ENCODE measurements around the gene GPR132.
"Not testable (repeated sequence)": the region's sequence is repeated elsewhere in the genome, so short reads cannot be mapped to it uniquely, and the experiment has no call there.

The GPR132 gene

DNA sequence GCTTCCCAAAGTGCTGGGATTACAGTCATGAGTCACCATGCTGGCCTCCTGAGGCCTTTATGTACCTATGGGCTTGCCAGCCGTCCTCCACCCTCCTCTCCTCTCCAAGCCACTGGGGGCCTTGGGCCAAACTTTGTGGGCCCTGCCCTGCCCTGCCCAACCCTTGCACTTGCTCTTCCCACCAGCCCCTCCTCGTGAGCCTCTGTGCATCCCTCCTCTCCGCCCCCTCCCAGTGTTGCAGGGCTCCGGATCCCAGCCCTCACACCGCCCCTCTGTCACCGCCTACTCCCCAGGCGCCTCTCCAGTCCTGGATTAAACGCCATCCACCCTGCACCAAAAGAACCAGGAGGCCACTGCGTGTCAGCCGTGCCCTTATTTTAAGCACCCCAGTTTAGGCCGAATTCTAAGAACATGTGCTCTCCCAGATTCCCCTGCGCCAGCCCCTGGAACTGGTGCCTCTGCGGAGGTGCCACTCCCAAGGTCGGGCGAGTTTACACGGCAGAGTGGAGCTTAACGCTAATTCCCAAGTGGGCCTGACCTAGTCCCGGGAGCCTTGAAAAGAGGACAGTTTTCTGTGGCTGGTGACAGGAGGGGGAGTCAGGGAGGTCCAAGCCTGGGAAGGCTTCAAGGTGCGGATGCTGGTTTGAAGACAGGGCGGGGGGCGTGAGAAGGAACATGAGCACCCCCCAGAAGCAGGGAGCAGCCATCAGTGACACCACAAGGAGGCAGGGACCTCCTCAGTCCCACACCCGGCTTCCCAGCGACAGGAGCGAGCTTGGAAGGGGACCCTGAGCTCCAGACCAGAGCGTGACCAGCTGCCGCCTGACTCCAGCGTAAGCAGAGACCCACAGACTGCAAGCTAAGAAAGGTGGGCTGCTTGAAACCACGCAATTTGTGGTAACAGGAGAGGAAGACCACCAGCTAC is 23.1 kb downstream of the GPR132 start:
- DNase-seq (ENCODE audit: low read depth in 2 of 2): no peak

DNA sequence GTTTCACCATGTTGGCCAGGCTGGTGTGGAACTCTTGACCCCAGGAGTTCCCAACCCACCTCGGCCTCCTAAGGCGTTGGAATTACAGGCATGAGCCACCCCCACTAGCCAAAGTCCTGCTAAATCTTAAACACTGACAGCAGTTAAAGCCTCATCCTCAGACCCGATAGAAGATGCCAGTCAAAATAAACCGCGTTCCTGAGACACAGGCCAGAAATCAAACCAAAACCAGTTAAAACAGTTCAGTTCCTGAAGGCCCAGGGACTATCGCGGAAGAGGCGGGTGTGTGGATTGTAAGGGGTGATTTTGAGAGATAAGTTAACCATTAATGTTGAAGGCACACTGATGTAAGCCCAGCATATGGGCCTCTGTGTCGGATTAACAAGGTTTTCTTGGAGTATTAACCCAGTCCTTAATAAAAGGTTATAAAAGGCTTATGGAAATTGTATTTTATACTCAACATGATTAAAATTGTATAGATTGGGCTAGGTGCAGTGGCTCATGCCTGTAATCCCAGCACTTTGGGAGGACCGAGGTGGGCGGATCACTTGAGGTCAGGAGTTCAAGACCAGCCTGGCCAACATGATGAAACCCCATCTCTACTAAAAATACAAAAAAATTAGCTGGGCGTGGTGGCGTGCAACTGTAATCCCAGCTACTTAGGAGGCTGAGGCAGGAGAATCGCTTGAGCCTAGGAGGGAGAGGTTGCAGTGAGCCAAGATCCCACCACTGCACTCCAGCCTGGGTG is 25.6 kb downstream of the GPR132 start:
- no peak for DNase-seq (ENCODE audit: low read depth in 2 of 2)

DNA sequence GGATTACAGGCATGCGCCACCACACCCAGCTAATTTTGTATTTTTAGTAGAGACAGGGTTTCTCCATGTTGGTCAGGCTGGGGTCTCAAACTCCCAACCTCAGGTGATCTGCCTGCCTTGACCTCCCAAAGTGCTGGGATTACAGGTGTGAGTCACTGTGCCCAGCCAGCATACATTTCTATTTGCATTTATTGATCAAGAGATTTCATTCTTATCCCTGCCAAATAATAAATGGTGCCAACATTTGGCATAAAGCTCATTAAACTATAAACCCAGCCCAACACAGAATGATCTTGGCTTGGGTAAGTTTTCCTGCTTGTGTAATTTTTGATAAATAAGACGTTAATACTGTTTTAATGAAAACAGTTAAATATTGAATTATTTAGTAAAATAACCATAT is 29.6 kb downstream of the GPR132 start:
- DNase-seq (ENCODE audit: low read depth in 2 of 2): not testable (repeated sequence)

- DNase-seq (ENCODE audit: low read depth in 2 of 2): no peak
Measured at GRCh38 chr14:105034315-105035039, 30.8 kb downstream of the GPR132 start.

- not testable (repeated sequence) for DNase-seq (ENCODE audit: low read depth in 2 of 2)
Measured at GRCh38 chr14:105033412-105033900, 31.8 kb downstream of the GPR132 start.

DNA sequence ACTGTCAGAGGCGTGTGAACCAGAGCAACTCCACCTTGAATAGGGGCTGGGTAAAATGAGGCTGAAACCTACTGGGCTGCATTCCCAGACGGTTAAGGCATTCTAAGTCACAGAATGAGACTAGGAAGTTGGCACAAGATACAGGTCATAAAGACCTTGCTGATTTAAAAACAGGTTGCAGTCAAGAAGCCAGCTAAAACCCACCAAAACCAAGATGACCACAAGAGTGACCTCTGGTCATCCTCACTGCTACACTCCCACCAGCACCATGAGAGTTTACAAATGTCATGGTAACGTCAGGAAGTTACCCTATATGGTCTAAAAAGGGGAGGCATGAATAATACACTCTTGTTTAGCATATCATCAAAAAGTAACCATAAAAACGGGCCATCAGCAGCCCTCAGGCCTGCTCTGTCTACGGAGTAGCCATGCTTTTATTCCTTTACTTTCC is 32.8 kb downstream of the GPR132 start:
- not testable (repeated sequence) for DNase-seq (ENCODE audit: low read depth in 2 of 2)

GRCh38 chr14:105030836-105031396 is 34.3 kb downstream of the GPR132 start:
- no peak for DNase-seq (ENCODE audit: low read depth in 2 of 2)

- no peak for DNase-seq (ENCODE audit: low read depth in 2 of 2)
Measured at GRCh38 chr14:105030194-105030593, 35.0 kb downstream of the GPR132 start.

- no peak for DNase-seq (ENCODE audit: low read depth in 2 of 2)
Measured at GRCh38 chr14:105029402-105029801, 35.8 kb downstream of the GPR132 start.

DNA sequence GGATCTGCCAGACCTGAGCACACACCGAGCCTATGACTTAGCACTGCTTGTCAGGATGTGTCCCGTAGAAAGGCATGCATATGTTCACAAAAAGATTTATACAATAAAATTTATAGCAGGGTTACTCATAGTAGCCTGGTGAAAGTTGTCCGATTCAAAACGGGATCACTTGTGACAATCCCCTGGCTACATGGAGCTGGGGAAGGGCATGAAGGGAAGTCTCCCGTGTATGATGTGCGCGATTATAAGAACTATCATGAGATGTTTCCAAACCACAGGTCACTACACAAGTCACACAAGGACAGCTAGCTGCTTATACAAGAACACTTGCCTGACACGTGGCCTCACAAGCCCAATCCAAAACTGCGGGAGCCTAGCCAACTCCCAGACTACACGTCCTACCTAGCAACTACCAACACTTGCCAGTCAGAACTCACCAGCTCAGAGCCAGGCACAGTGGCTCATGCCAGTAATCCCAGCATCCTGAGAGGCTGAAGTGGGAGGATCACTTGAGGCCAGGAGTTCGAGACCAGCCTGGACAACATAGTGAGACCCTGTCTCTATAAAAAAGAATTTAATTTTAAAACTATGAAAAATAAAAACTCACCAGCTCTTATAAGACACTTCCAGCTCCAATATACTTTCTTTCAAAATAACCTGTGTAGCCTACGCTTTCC is 36.8 kb downstream of the GPR132 start:
- no peak for DNase-seq (ENCODE audit: low read depth in 2 of 2)

GRCh38 chr14:105027718-105028117 is 37.5 kb downstream of the GPR132 start:
- DNase-seq (ENCODE audit: low read depth in 2 of 2): not testable (repeated sequence)

GRCh38 chr14:105026802-105027563 is 38.2 kb downstream of the GPR132 start:
- no peak for DNase-seq (ENCODE audit: low read depth in 2 of 2)

- no peak for DNase-seq (ENCODE audit: low read depth in 2 of 2)
Measured at GRCh38 chr14:105026033-105026785, 39.0 kb downstream of the GPR132 start.

DNA sequence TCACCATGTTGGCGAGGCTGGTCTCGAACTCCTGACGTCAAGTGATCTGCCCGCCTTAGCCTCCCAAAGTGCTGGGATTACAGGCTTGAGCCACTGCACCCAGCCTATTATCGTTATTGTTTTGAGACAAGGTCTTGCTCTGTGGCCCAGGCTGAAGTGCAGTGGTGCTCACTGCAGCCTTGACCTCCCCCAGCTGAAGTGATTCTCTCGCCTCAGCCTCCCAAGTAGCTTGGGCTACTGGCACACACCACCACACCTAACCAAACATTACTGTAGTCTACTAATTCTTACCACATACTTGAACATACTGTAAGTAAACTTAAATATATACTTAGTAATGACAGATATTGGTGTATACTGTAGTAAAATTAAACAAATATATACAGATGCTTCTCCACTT is 39.8 kb downstream of the GPR132 start:
- no peak for DNase-seq (ENCODE audit: low read depth in 2 of 2)

GRCh38 chr14:105023791-105024480 is 41.3 kb downstream of the GPR132 start:
- DNase-seq (ENCODE audit: low read depth in 2 of 2): peak in 1 of 2 experiments; percentile 44

DNA sequence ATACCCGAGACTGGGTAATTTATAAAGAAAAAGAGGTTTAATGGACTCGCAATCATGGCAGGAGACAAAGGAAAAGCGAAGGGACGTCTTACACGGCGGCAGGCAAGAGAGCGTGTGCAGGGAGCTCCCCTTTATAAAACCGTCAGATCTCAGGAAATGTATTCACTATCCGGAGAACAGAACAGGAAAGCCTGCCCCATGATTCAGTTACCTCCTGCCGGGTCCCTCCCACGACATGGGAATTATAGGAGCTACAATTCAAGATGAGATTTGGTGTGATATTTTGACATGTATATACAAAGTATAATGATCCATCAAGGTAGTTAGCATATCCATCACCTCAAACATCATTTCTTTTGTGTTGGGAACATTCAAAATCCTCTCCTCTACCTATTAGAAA is 42.1 kb downstream of the GPR132 start:
- DNase-seq (ENCODE audit: low read depth in 2 of 2): no peak

DNA sequence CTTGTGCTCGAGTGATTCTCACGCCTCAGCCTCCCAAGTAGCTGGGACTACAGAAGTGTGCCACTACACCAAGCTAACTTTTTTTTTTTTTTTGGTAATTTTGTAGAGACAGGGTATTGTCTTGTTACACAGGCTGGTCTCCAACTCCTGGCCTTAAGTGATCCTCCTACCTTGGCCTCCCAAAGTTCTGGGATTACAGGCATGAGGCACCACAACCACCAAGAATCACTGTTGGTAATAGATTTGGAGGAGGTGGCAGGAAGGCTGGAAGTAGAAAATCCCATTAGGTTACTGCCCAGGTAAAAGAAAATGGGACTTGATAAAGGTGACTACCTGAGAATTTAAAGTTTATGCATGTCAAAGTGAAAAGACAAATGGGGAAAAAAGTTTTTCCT is 43.0 kb downstream of the GPR132 start:
- no peak for DNase-seq (ENCODE audit: low read depth in 2 of 2)

- no peak for DNase-seq (ENCODE audit: low read depth in 2 of 2)
Measured at GRCh38 chr14:105021656-105022275, 43.5 kb downstream of the GPR132 start.

All from fibroblast of skin of left quadriceps (primary cell).